ENCODE results near the gene ZNF717. TPM values are rescaled to one million over a fixed set of nuclear protein-coding genes. Genes with fewer than 3 reads are reported as not detected.

Gene ZNF717
- total RNA-seq, 4 donors from 2014 or later = 6.3 to 21.5 (median 10.2) TPM

- Histone ChIP-seq H3K9me3 (no peaks in the 10 kb centered on the region), H3K27me3 (no peaks in the 10 kb centered on the region), H3K4me1 (no peaks in the 10 kb centered on the region), H3K27ac (no peak overlapping the region), H3K36me3 (no peaks in the 10 kb centered on the region), H3K4me3 (no peak overlapping the region)
- DNase-seq = no peak
- TF ChIP-seq POLR2A (IDR thresholded peaks at IDR 0.05) (no peak), CTCF (IDR thresholded peaks at IDR 0.05) (no peak)
Observed at GRCh38 chr3:75692061-75692460, 93.3 kb downstream of the ZNF717 start.

GRCh38 chr3:75687323-75687722 is 98.0 kb downstream of the ZNF717 start:
- no peak for DNase-seq
- no peak overlapping the region for H3K4me3 ChIP-seq
- TF ChIP-seq POLR2A (IDR thresholded peaks at IDR 0.05) (no peak), CTCF (IDR thresholded peaks at IDR 0.05) (no peak)
- no peak overlapping the region for H3K27ac ChIP-seq
- H3K27me3 ChIP-seq = no peaks in the 10 kb centered on the region
- H3K36me3 ChIP-seq = no peaks in the 10 kb centered on the region
- H3K9me3 ChIP-seq = peaks cover 0 to 9% (median 0%) of the 10 kb centered on the region in 4 donors
- H3K4me1 ChIP-seq = no peaks in the 10 kb centered on the region

Small RNAs within 50 kb of the gene (small RNA-seq; reads per million reads assigned to genes)
- 0 reads per million in 2 donors for gene MIR4273

Other genes with a start within 250 kb of the ZNF717 start
- not detected for gene FRG2C, start 121.2 kb downstream of the ZNF717 start, total RNA-seq

Measured in Peyer's patch (tissue), 4 donors.